HG02798 (cell line): ENCODE data around the gene RAD50.
"Not testable (repeated sequence)": the region's sequence is repeated elsewhere in the genome, so short reads cannot be mapped to it uniquely, and the experiment has no call there.

Experiments used
- ATAC-seq: cut with Tn5 transposase; IDR thresholded peaks from one replicate; pipeline ENCODE4 v1.9.1; 2021; ENCODE audit warnings: mild to moderate bottlenecking; ENCODE audit not compliant: unreplicated experiment, poor library complexity

The RAD50 gene

DNA sequence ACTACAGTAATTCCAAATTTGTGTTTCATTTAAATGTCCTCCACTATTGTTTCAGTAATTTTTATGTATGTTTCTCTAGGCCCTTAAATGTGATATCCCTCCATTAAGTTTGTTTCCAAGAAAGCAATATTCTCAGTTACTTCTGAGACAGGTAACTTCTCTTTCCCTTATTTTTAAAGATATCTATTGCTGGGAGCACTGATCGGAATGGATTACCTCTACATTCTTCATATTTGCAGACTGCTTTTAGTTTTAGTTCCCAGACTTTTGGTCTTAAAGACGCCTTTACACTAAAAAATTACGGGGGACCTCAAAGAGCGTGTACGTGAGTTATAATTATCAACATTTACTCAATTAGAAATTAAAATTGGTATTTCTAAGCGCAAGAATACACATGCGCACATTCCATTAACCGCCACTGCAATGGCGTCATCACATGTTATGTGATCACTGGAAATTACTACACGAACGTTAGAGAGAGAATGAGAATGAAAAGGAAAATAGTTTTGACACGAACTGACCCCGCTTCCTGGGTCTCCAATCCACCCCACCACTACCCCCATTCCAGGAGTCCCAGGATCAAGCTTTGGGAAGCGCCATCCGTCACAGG is 519 bp upstream of the RAD50 start:
- no peak for ATAC-seq

DNA sequence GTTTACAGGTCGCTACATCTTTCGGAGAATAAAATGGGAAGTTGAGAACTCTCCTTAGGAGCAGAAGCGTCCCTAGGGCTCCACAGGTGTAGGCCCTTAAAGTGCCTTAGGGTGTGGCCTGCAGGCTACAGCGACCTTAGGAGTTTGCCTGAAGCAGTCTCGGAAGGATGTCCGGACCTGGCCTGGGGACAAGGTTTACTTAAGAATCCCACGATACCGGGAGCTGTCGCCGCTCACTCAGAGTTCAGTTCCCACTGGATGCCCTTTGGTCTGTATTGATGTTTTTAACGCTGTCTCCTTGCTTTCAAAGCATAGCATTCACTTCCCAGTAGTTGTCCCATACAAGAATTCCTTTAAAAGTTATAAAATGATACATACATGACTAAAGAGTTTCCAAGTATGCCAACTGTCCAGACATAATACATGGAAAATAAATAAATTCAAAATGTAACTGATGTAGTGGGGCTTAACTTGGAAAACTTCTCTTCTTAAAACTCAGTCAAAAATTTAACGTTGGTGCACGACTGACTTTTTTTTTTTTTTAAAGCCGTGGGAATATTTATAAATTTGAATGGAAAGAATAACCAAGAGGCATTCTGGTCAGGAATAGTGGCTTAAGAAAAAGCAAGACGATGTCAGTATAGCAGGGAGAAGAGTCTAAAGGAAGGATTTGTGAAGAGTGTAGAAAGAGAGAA is 848 bp downstream of the RAD50 start:
- ATAC-seq: peak; percentile 21

DNA sequence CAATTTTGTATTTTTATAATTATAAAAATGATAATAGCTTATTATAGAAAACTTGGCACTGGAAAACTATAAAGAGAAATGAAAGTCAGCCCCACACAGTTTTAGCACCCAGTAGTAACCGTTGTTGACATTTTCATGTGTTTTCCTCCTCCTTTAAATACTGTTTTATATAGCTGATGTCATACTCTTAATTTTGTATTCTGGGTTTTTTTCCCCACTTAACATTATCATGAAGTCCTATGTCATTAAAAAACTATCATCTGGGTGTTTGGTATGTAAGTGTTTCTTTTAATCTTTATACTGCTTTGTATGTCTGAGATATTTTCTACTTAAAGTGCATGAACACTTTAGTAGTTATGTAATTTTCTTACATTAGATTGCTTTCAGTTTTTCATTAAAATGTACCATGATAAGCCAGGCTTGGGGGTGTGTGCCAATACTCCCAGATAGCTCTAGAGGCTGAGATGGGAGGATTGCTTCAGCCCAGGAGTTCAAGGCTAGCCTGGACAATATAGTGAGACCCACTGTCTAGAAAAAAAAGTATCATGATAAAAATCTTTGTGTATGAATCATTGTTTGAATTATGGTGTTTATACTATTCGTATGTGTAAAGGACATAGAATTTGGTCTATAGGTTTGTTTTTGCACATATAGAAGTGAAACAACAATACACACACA is 2.7 kb downstream of the RAD50 start:
- no peak for ATAC-seq

DNA sequence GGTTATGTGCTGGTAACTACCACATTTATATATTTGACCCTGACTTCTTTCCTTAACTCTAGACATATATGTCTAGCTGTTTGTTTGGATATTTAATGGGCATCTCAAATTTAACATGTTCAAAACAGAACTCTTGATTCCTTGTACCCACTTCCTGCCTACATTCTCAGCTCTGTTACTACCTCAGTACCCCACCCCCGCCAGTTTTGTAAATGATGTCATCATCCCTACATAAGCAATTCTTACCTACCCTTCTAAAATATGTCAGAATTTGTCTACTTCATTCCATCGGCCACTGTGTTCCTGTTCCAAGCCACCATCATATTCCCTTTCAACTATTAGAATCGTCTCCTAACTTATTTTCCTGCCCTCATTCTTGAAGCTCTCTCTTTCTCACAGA is 4.8 kb downstream of the RAD50 start:
- ATAC-seq: no peak

- ATAC-seq: not testable (repeated sequence)
Observed at GRCh38 chr5:132564555-132564954, 7.8 kb downstream of the RAD50 start.

- no peak for ATAC-seq
Observed at GRCh38 chr5:132566657-132567056, 9.9 kb downstream of the RAD50 start.

- ATAC-seq: no peak
Observed at GRCh38 chr5:132576123-132576522, 19.3 kb downstream of the RAD50 start.

DNA sequence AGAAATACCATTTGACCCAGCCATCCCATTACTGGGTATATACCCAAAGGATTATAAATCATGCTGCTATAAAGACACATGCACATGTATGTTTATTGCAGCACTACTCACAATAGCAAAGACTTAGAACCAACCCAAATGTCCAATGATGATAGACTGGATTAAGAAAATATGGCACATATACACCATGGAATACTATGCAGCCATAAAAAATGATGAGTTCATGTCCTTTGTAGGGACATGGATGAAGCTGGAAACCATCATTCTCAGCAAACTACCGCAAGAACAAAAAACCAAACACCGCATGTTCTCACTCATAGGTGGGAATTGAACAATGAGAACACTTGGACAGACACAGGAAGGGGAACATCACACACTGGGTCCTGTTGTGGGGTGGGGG is 27.8 kb downstream of the RAD50 start:
- ATAC-seq: not testable (repeated sequence)

- ATAC-seq: no peak
Observed at GRCh38 chr5:132586063-132586462, 29.3 kb downstream of the RAD50 start.

GRCh38 chr5:132589467-132589866 is 32.7 kb downstream of the RAD50 start:
- ATAC-seq: no peak

DNA sequence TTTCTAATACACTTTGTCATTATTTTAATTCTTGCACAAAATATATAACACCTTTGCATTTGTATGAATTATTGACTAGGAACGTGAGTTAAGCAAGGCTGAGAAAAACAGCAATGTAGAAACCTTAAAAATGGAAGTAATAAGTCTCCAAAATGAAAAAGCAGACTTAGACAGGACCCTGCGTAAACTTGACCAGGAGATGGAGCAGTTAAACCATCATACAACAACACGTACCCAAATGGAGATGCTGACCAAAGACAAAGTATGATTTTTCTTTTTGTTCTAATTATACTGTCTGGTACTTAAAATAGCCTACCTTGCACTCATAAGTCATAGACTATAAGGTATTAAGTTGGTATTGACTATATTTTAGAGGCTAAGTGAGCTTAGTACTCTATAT is 34.4 kb downstream of the RAD50 start:
- ATAC-seq: no peak

- ATAC-seq: no peak
Observed at GRCh38 chr5:132592521-132592920, 35.7 kb downstream of the RAD50 start.

- ATAC-seq: no peak
Observed at GRCh38 chr5:132594170-132594569, 37.4 kb downstream of the RAD50 start.

DNA sequence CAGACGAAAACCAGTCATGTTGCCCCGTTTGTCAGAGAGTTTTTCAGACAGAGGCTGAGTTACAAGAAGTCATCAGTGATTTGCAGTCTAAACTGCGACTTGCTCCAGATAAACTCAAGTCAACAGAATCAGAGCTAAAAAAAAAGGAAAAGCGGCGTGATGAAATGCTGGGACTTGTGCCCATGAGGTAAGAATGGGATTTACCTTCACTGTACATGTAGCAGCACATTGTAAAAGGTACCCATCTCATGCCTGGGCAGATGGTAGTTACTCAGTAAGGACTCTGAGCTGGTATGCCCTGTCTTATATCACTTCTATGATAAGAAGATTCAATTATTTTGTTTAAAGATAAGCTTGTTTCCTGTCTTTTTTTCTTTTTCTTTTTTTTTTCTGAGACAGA is 38.8 kb downstream of the RAD50 start:
- no peak for ATAC-seq

- ATAC-seq: no peak
Observed at GRCh38 chr5:132601071-132601728, 44.4 kb downstream of the RAD50 start.

GRCh38 chr5:132607095-132607494 is 50.3 kb downstream of the RAD50 start:
- no peak for ATAC-seq

- no peak for ATAC-seq
Observed at GRCh38 chr5:132608107-132608506, 51.3 kb downstream of the RAD50 start.

- no peak for ATAC-seq
Observed at GRCh38 chr5:132611965-132612364, 55.2 kb downstream of the RAD50 start.

- no peak for ATAC-seq
Observed at GRCh38 chr5:132612846-132613245, 56.1 kb downstream of the RAD50 start.

- ATAC-seq: no peak
Observed at GRCh38 chr5:132621699-132622098, 64.9 kb downstream of the RAD50 start.

GRCh38 chr5:132622608-132623007 is 65.8 kb downstream of the RAD50 start:
- ATAC-seq: no peak
